ENCODE data around the gene SMG6.
"Not testable (repeated sequence)": the region's sequence is repeated elsewhere in the genome, so short reads cannot be mapped to it uniquely, and the experiment has no call there.

Gene SMG6

GRCh38 chr17:2202996-2203575 is 100.5 kb downstream of the SMG6 start:
- no peak for DNase-seq (ENCODE audit: low spot score)

DNA sequence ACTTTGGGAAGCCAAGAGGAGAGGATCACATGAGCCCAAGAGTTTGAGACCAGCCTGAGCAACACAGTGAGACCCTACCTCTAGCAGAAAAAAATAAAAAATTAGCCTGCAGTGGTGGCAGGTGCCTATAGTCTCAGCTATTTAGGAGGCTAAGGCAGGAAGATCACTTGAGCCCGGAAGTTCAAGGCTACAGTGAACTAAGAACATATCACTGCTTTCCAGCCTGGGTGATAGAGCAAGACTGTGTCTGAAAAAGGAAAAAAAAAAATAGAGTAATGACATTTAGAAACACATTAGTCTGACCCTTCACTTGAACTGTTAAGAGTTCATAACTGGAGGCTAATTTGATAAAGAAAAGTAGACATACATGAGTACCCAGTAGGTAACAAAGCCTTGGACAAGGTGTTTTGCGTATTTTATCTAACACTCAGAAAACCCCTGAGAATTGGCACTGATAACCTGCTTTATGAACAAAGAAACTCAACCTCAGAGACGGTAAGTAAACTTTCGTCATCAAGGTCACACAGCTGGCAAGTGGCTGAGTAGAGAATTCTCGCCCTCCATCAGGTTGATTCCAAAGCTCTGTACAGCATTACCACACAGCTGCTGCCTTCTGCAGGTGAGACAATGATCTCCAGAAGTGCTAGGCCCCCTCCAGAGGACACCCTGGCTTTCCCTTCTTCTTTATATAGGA is 101.1 kb downstream of the SMG6 start:
- DNase-seq (ENCODE audit: low spot score): no peak

DNA sequence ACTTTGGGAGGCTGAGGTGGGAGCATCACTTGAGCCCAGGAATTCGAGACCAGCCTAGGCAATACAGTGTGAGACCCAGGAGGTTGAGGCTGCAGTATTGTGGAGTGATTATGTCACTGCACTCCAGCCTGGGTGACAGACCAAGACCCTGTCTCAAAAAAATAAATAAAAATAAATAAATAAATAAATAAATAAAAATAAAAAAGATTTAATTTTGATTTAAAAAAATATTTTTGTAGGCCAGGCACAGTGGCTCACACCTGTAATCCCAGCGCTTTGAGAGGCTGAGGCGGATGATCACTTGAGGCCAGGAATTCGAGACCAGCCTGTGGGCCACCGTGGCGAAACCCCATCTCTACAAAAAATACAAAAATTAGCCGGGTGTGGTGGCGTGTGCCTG is 104.2 kb downstream of the SMG6 start:
- not testable (repeated sequence) for DNase-seq (ENCODE audit: low spot score)

DNA sequence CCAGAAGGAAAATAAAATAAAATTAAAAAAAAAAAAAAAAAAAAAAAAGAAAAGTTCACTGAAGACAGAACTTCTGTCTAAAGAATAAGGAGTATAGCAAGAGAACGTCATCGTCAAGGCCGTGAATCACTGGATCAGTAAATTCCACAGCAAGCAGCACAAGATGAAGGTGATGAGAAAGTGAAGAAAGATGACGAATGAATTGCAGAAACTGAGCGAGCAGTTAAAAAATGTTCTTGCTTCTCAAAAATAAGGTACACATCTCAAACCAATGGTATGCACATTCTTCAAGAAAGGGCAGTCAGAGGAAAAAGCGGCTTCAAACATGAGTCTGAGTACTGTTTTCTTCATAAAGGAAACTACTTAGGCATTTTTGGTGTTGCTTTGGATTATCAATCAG is 104.7 kb downstream of the SMG6 start:
- no peak for DNase-seq (ENCODE audit: low spot score)

DNA sequence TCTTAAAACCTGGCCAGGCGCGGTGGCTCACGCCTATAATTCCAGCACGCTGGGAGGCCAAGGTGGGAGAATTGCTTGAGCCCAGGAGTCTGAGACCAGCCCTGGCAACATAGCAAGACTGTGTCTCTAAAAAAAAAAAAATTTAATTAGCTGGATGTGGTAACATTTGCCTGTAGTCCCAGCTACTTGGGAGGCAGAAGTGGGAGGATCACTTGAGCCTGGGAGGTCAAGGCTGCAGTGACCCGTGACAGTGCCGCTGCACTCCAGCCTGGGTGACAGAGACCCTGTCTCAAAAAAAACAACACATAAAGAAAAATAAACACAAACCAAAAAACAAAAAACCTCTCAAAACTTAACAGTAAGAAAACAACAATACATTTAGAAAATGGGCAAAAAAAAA is 106.3 kb downstream of the SMG6 start:
- DNase-seq (ENCODE audit: low spot score): no peak

DNA sequence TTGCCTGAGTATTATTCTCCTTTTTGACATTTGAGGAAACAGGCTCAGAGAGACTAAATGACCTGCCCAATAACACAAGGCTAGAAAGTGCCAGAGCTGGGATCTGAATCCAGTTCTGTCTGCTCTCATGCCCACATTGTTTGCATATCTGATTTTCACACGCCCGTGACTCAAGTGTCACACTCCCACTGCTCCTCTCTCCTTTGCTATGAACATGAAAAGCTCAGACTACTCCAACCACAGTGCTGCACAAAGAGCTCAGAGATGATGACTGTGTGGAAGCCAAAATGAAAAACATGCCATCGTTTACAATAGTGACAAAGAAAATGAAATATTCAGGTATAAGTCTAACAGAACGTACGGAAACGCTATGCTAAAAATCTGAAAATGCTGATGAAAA is 107.9 kb downstream of the SMG6 start:
- peak; percentile 18 for DNase-seq (ENCODE audit: low spot score)

DNA sequence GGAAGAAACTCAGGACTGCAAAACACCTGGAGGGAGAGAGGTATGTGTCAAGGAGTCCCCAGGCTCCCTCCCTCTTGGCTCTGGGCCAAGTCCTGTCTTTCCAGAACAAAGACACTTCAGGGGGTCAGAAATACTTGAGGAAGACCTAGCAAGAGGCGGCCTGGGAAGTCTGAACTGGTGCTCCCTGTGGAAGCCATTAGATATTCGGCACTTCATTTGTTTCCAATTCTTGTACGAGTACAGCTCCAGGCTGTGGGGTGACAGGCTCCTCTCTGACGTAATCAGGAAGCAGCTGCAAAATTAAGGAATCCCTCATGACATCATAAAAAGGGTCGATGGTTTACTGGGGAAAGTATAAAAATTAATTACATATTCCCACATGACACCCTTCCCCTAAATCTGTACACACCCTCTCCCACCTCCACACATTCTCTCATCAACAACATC is 108.7 kb downstream of the SMG6 start:
- DNase-seq (ENCODE audit: low spot score): no peak

DNA sequence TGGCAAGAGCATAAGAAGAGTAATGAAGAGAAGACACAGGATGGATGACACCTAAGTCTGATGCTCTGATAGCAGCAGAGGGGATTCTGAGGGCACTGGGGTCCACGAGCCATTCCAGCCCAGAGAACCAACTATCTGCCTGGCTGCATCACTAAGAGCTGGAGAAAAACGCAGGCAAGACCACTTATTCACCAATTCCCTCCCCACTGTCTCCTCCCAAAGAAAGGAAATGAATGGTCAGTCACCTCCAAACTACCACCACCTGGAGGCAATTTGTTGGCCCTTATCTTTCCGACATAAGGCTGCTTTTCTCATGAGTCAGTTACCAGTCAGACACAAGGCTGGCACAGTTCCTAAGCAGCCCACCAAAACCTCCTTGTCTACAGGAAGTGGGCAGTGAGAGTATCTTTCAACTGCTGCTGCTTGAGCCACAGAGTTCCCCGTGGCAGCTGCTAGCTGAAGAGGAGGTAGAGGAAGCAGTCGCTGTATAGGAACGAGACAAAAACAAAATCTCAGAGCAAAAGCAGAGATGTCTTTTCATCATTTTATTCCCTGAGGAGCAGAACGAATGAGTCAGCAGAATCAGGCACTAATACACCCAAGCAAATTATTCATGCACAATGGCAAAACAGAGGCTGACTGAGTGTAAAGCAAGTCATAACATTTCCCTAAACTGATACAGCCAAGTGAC is 111.1 kb downstream of the SMG6 start:
- peak; percentile 43 for DNase-seq (ENCODE audit: low spot score)

DNA sequence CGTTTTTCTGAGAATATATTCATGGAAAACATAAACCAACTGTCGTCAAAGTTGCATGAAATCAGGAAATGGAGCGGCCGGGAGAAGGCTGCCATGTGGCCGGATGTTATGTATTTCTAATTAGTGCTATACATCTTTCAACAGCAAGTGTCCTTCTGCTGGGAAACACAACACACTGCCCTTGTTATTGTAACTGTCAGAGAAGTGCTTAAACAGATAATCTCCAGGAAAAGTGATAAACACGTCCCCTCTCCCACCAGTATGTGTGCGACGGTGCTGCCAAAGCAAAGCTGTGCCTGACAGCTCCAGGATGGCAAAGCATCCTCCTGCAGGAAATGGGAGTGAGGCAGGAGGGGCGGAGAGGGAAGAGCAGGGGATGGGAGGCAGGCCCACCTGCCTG is 111.8 kb downstream of the SMG6 start:
- no peak for DNase-seq (ENCODE audit: low spot score)

DNA sequence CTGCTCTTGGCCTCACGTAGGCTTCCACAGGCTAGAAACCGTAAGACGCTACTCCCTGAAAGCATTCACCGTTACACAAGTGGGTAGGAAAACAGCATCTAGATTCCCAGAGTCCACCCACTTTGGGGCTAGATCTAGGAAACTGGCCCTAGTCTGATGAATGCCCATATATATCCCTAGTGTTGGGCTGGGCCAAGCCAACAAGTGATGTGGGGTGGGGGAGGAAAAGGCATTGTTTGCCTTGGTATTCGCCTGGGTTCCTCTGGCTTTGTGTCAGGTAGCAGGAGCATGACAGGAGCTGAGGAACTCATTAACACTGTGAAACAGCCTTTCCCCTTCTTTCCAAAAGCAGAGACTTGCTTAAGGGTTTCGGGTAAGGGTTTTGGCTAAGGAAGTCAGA is 112.4 kb downstream of the SMG6 start:
- DNase-seq (ENCODE audit: low spot score): no peak

DNA sequence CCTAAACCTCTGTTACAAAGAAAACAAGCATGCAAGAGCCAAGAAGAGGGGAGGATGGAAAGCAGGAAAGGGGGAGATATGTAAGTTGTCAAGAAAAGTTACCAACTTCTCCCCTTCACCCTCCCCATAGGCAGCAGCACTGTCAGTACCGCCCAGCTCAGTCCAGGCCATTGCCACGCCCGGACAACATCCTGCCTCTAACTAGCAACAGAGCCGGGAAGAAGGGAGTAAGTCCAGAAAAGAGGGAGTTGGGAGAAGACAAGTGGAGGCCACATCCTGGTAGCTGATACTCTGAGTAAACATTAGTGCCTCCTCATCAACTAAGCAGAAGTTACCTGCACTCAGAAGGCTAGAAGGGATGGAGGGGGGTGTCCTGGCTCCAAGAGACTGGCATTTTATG is 113.6 kb downstream of the SMG6 start:
- DNase-seq (ENCODE audit: low spot score): no peak

DNA sequence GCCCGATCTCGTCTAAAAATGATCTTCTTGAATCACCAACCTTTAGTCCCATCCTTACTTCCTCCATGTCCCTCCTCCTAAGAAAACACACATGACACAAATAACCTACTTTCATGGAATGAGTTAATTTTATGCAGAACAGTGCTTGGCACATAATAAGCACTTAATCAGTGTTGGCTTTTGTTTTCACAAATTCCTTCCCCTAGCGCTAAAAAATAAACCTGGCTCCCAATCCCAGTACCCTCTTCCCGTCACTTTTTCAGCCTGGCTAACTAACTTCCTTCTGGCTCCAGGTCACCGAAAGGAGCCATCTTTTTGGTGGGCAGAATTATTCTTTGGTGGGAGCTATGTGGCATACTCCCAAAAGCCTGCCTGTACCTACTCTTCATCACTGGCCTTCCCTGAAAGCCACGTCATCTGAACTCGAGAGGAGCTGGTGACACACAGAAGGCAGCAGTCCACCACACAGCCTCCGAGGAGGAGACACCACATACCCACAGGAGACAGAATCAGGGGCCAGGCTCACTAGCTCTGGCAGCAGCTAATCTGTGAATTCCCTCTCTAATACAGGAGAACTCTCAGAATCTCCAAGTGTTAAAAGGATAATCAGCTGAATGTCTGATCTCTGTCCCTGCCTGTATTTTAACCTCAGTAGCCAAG is 114.5 kb downstream of the SMG6 start:
- DNase-seq (ENCODE audit: low spot score): no peak

DNA sequence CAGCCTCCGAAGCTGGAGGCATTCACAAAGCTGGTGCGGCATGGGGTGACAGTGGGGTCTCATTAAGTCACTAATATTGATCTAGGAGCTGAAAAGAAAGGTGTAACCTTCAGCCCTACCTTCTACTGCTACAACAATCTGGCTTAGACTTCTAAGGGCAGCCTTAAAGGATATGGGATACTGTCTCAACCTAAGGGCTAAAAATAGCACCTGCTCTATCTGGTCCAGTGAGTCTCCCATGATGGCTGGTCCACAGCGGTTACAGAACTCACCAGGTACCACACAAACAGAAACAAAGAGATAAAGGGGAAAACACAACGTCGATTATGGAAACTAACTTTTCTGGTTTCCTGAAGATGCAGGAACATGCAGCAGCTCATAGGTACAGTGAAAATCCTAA is 115.8 kb downstream of the SMG6 start:
- DNase-seq (ENCODE audit: low spot score): no peak

GRCh38 chr17:2186937-2187336 is 116.6 kb downstream of the SMG6 start:
- no peak for DNase-seq (ENCODE audit: low spot score)

- DNase-seq (ENCODE audit: low spot score): no peak
These were observed 118.3 kb downstream of the SMG6 start for GRCh38 chr17:2184993-2185931.

DNA sequence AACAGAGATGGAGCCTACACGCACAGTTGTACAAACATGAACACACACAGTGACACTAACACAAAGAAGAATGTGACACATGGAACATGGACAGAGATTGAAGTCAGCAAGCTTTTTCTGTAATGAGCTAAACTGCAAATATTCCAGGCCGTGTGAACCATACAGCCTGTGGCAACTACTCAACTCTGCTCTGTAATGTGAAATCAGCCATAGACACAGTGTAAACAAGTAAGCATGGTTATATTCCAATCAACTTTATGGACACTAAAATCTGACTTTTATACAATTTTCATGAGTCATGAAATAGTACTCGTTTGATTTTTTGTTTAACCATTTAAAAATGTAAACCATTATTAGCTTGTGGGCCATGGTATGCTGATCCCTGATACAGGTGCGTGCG is 120.2 kb downstream of the SMG6 start:
- DNase-seq (ENCODE audit: low spot score): no peak

GRCh38 chr17:2181897-2182448 is 121.6 kb downstream of the SMG6 start:
- DNase-seq (ENCODE audit: low spot score): no peak

DNA sequence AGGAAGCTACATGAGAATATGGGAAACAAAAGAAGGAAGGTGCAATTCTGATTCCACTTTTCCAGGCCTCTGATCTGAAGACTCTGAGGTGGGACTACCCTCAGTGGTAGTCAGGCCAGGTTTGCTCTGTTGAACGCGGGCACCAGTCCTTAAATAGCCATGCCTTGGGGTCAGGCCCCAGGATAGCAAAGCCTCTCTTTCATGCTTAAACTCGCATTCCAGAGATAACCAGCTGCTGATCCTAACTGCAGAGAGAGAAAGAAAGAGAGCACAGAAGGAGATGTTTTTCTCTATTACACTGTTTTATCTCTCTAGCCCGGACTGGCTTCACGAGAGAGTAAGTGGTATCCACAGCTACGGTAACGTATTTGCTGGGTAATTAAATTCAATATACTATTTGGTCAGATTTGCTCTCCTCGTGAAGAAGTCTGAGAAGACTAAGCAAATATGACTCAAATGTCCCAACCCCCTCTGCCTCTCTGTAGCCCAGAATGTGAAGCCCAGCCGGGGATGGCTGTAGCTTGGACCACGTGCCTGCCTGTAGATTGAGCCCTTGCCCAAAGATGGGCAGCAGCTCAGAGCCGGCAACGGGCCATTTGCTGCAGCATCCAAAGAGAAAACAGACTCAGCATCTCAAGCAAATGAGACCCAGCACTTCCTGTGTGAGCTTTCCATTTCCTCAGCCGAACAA is 122.2 kb downstream of the SMG6 start:
- no peak for DNase-seq (ENCODE audit: low spot score)

DNA sequence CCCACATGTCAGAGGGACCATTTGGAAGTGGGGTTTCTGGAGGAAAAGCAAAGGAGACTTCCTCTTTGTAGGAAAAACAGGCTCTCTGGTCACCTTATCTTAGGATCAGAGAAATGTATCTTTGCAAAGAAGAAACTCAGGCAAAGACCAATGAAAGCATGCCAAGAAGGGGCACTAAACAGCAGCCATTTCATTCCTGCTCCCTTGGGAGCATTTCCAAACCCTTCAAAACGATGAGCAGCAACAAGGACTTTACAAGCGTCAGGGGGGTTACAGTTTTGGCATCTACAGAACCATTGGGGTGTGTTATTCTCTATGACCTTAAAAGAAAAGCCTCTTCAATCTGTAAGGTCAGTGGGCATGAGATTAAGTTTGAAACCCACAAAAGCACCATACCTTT is 122.8 kb downstream of the SMG6 start:
- no peak for DNase-seq (ENCODE audit: low spot score)

DNA sequence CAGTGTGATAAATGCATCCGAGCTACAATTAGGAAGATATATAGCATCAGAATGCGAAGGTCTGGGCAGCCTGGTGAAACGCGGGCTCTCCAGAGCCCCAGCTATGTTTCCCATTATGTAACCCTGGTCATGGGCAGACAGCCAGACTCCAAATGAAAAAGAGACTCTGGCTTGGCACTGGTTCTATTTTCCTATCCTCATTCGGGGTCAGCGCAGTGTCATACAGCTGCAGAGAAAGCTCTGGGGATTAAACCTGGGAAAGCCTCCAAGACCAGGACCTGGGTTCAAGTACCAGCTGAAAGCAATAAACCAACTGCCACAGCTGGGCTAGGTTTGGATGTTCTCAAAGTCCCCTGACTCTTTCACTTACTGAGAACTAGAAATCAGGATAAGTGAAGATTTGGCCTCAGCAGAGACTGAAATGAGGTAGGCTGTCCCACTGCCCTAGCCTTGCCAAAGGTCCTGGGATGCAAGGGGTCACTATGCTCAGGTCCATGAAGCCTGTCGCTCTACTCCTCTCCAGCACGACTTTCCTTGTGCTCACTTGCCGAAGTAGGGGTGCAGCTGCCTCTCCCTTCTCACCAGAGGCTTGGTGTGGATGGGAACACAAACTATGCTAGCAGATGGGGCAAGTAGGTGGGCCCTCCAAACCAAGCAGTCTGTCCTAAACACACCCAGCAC is 123.8 kb downstream of the SMG6 start:
- no peak for DNase-seq (ENCODE audit: low spot score)
